ENCODE measurements around the gene UGT2A1.
"Not testable (repeated sequence)": the region's sequence is repeated elsewhere in the genome, so short reads cannot be mapped to it uniquely, and the experiment has no call there.

The UGT2A1 gene

GRCh38 chr4:69653147-69653546, at the start of gene UGT2A1:
Gene UGT2A1, minus strand, starts transcription at chr4:69653247. Its CDS starts 5,603 bp downstream, at chr4:69647644.
- DNase-seq (ENCODE audit: low read depth in 2 of 3, low spot score in 2 of 3), result no peak

GRCh38 chr4:69702201-69702600, 49.2 kb upstream of the UGT2A1 start:
- no peak for DNase-seq (ENCODE audit: low read depth in 2 of 3, low spot score in 2 of 3)

GRCh38 chr4:69701696-69702095, 48.6 kb upstream of the UGT2A1 start:
- DNase-seq (ENCODE audit: low read depth in 2 of 3, low spot score in 2 of 3), result no peak

GRCh38 chr4:69697536-69698242, 44.6 kb upstream of the UGT2A1 start:
- DNase-seq (ENCODE audit: low read depth in 2 of 3, low spot score in 2 of 3), result no peak

- no peak for DNase-seq (ENCODE audit: low read depth in 2 of 3, low spot score in 2 of 3)
Observed at GRCh38 chr4:69689599-69689998, 36.6 kb upstream of the UGT2A1 start.

GRCh38 chr4:69684804-69685203, 31.8 kb upstream of the UGT2A1 start:
- no peak for DNase-seq (ENCODE audit: low read depth in 2 of 3, low spot score in 2 of 3)

GRCh38 chr4:69668680-69669079, 15.6 kb upstream of the UGT2A1 start:
- no peak for DNase-seq (ENCODE audit: low read depth in 2 of 3, low spot score in 2 of 3)

GRCh38 chr4:69664009-69664408, 11.0 kb upstream of the UGT2A1 start:
- not testable (repeated sequence) for DNase-seq (ENCODE audit: low read depth in 2 of 3, low spot score in 2 of 3)

- not testable (repeated sequence) for DNase-seq (ENCODE audit: low read depth in 2 of 3, low spot score in 2 of 3)
Observed at GRCh38 chr4:69661130-69661803, 8.2 kb upstream of the UGT2A1 start.

- DNase-seq (ENCODE audit: low read depth in 2 of 3, low spot score in 2 of 3), result no peak
Observed at GRCh38 chr4:69658133-69658532, 5.1 kb upstream of the UGT2A1 start.

GRCh38 chr4:69656653-69657158, 3.7 kb upstream of the UGT2A1 start:
- DNase-seq (ENCODE audit: low read depth in 2 of 3, low spot score in 2 of 3), result no peak

- no peak for DNase-seq (ENCODE audit: low read depth in 2 of 3, low spot score in 2 of 3)
Observed at GRCh38 chr4:69650872-69651271, 2.2 kb downstream of the UGT2A1 start.

- no peak for DNase-seq (ENCODE audit: low read depth in 2 of 3, low spot score in 2 of 3)
Observed at GRCh38 chr4:69649629-69650028, 3.4 kb downstream of the UGT2A1 start.

- no peak for DNase-seq (ENCODE audit: low read depth in 2 of 3, low spot score in 2 of 3)
Observed at GRCh38 chr4:69649207-69649606, 3.8 kb downstream of the UGT2A1 start.

- DNase-seq (ENCODE audit: low read depth in 2 of 3, low spot score in 2 of 3), result no peak
Observed at GRCh38 chr4:69642961-69643360, 10.1 kb downstream of the UGT2A1 start.

GRCh38 chr4:69640289-69640688, 12.8 kb downstream of the UGT2A1 start:
- no peak for DNase-seq (ENCODE audit: low read depth in 2 of 3, low spot score in 2 of 3)

GRCh38 chr4:69639542-69639941, 13.5 kb downstream of the UGT2A1 start, which contains the start of gene UGT2A2:
Gene UGT2A2, minus strand, starts transcription at chr4:69639642. Its CDS starts 2 bp downstream, at chr4:69639640.
- no peak for DNase-seq (ENCODE audit: low read depth in 2 of 3, low spot score in 2 of 3)

- no peak for DNase-seq (ENCODE audit: low read depth in 2 of 3, low spot score in 2 of 3)
Observed at GRCh38 chr4:69617083-69617694, 35.9 kb downstream of the UGT2A1 start.

- DNase-seq (ENCODE audit: low read depth in 2 of 3, low spot score in 2 of 3), result no peak
Observed at GRCh38 chr4:69610484-69610883, 42.6 kb downstream of the UGT2A1 start.

- DNase-seq (ENCODE audit: low read depth in 2 of 3, low spot score in 2 of 3), result no peak
Observed at GRCh38 chr4:69601065-69601464, 52.0 kb downstream of the UGT2A1 start.

- DNase-seq (ENCODE audit: low read depth in 2 of 3, low spot score in 2 of 3), result no peak
Observed at GRCh38 chr4:69600013-69600412, 53.0 kb downstream of the UGT2A1 start.

GRCh38 chr4:69594382-69594781, 58.7 kb downstream of the UGT2A1 start:
- no peak for DNase-seq (ENCODE audit: low read depth in 2 of 3, low spot score in 2 of 3)
